B cell (primary cell): ENCODE results near the gene GIT1.

Experiments used
- EZH2 ChIP-seq: IDR thresholded peaks from 2 replicates; pipeline ENCODE4 v1.6.1; 2012; ENCODE audit warnings: borderline replicate concordance, low read depth, mild to moderate bottlenecking, moderate library complexity, low read length; ENCODE audit not compliant: insufficient read depth, poor library complexity, severe bottlenecking
- TF ChIP-seq, protein P1 (sequence below): fragments of 200-600 bp; IDR thresholded peaks from one replicate; pipeline ENCODE4 v1.8.0; 2022; ENCODE audit warnings: antibody characterized with exemption, mild to moderate bottlenecking

DNA sequence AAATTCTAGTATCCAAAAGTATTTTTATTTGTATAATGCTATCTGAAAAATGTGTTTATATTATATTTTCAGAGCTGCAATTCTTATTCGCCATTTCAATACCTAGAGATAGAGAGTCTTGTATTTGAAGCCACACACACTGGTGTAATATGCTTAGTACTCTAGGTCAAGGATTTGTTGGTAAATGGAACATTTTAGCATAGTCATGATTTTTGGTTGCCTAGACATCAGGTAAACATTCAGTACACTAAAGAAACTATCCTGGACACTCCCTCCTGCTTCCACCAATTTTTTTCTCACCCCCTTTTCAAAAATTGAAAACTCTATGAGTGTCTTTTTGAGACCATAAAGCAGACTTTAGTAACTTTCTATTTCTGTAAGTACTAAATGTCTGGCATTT, 43.4 kb downstream of the GIT1 start:
- TF ChIP-seq, protein P1, sequence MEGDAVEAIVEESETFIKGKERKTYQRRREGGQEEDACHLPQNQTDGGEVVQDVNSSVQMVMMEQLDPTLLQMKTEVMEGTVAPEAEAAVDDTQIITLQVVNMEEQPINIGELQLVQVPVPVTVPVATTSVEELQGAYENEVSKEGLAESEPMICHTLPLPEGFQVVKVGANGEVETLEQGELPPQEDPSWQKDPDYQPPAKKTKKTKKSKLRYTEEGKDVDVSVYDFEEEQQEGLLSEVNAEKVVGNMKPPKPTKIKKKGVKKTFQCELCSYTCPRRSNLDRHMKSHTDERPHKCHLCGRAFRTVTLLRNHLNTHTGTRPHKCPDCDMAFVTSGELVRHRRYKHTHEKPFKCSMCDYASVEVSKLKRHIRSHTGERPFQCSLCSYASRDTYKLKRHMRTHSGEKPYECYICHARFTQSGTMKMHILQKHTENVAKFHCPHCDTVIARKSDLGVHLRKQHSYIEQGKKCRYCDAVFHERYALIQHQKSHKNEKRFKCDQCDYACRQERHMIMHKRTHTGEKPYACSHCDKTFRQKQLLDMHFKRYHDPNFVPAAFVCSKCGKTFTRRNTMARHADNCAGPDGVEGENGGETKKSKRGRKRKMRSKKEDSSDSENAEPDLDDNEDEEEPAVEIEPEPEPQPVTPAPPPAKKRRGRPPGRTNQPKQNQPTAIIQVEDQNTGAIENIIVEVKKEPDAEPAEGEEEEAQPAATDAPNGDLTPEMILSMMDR: no peak
- no peak for TF ChIP-seq EZH2
